Measurements from ENCODE around the gene APRT.
"Not testable (repeated sequence)": the region's sequence is repeated elsewhere in the genome, so short reads cannot be mapped to it uniquely, and the experiment has no call there.

The APRT gene

GRCh38 chr16:88775825-88776224 lies 35.9 kb downstream of the APRT start:
- DNase-seq (ENCODE audit: low read depth in 2 of 3, low spot score in 1 of 3): no peak

GRCh38 chr16:88774544-88775393 lies 37.0 kb downstream of the APRT start:
- no peak for DNase-seq (ENCODE audit: low read depth in 2 of 3, low spot score in 1 of 3)

- DNase-seq (ENCODE audit: low read depth in 2 of 3, low spot score in 1 of 3): no peak
These were observed 37.9 kb downstream of the APRT start for GRCh38 chr16:88773812-88774291.

- DNase-seq (ENCODE audit: low read depth in 2 of 3, low spot score in 1 of 3): no peak
These were observed 38.6 kb downstream of the APRT start for GRCh38 chr16:88772871-88773811.

- not testable (repeated sequence) for DNase-seq (ENCODE audit: low read depth in 2 of 3, low spot score in 1 of 3)
These were observed 39.9 kb downstream of the APRT start for GRCh38 chr16:88771781-88772180.

GRCh38 chr16:88771294-88771772 lies 40.4 kb downstream of the APRT start:
- DNase-seq (ENCODE audit: low read depth in 2 of 3, low spot score in 1 of 3): no peak

GRCh38 chr16:88770461-88771293 lies 41.1 kb downstream of the APRT start:
- no peak for DNase-seq (ENCODE audit: low read depth in 2 of 3, low spot score in 1 of 3)

GRCh38 chr16:88769617-88770460 lies 41.9 kb downstream of the APRT start:
- DNase-seq (ENCODE audit: low read depth in 2 of 3, low spot score in 1 of 3): no peak

GRCh38 chr16:88768071-88768783 lies 43.5 kb downstream of the APRT start:
- DNase-seq (ENCODE audit: low read depth in 2 of 3, low spot score in 1 of 3): no peak

GRCh38 chr16:88767546-88768070 lies 44.1 kb downstream of the APRT start:
- no peak for DNase-seq (ENCODE audit: low read depth in 2 of 3, low spot score in 1 of 3)

GRCh38 chr16:88766975-88767374 lies 44.8 kb downstream of the APRT start:
- DNase-seq (ENCODE audit: low read depth in 2 of 3, low spot score in 1 of 3): no peak

- no peak for DNase-seq (ENCODE audit: low read depth in 2 of 3, low spot score in 1 of 3)
These were observed 46.8 kb downstream of the APRT start for GRCh38 chr16:88764913-88765349.

- DNase-seq (ENCODE audit: low read depth in 2 of 3, low spot score in 1 of 3): no peak
These were observed 47.6 kb downstream of the APRT start for GRCh38 chr16:88764080-88764479.

GRCh38 chr16:88763502-88764053 lies 48.1 kb downstream of the APRT start:
- DNase-seq (ENCODE audit: low read depth in 2 of 3, low spot score in 1 of 3): no peak

- DNase-seq (ENCODE audit: low read depth in 2 of 3, low spot score in 1 of 3): no peak
These were observed 48.8 kb downstream of the APRT start for GRCh38 chr16:88762941-88763340.

GRCh38 chr16:88762258-88762870 lies 49.4 kb downstream of the APRT start:
- DNase-seq (ENCODE audit: low read depth in 2 of 3, low spot score in 1 of 3): no peak

- DNase-seq (ENCODE audit: low read depth in 2 of 3, low spot score in 1 of 3): no peak
These were observed 49.9 kb downstream of the APRT start for GRCh38 chr16:88761830-88762229.

GRCh38 chr16:88761143-88761534 lies 50.6 kb downstream of the APRT start:
- DNase-seq (ENCODE audit: low read depth in 2 of 3, low spot score in 1 of 3): no peak

All from stimulated activated CD4-positive, alpha-beta T cell treated with anti-CD3 and anti-CD28 coated beads, Interleukin-12 subunit alpha, Interleukin-12 subunit beta, amount 100 ng/mL, for 48 hours (primary cell).